Tibial nerve (tissue), 4 donors: Measurements from ENCODE around the gene AP3S2. TPM values are rescaled to one million over a fixed set of nuclear protein-coding genes. Genes with fewer than 3 reads are reported as not detected.

Source experiments
- DNase-seq, 2 donors: peaks; one replicate each; pipeline ENCODE4 v3.0.0-alpha.2; 2019; ENCODE audit warnings: low spot score in 2 of 2
- H3K27ac ChIP-seq, 4 donors: fragments of 200-600 bp; sonication (generic) in 3 of 4; one replicate each; pipeline ENCODE4 v1.5.1; 2017 to 2019; ENCODE audit warnings: mild to moderate bottlenecking in 1 of 4
- H3K27me3 ChIP-seq, 2 donors: fragments of 200-600 bp; sonication (generic) in 1 of 2; one replicate each; pipeline versions ENCODE4 v1.5.1 to v1.6.0; 2017 to 2019
- H3K36me3 ChIP-seq, 3 donors: fragments of 200-600 bp; sonication (generic); one replicate each; pipeline ENCODE4 v1.5.1; 2018 to 2019
- H3K4me1 ChIP-seq, 4 donors: fragments of 200-600 bp; sonication (generic) in 3 of 4; one replicate each; pipeline ENCODE4 v1.5.1; 2017 to 2019
- H3K4me3 ChIP-seq, 4 donors: fragments of 200-600 bp; sonication (generic) in 3 of 4; one replicate each; pipeline ENCODE4 v1.5.1; 2017 to 2019; ENCODE audit warnings: mild to moderate bottlenecking in 1 of 4, moderate library complexity in 1 of 4
- H3K9me3 ChIP-seq, 4 donors: fragments of 200-600 bp; sonication (generic) in 3 of 4; one replicate each; pipeline ENCODE4 v1.5.1; 2017 to 2019
- CTCF ChIP-seq, 5 experiments: fragments of 200-600 bp in 3 of 5; fragments of 450-650 bp in 2 of 5; sonication (generic) in 3 of 5; IDR thresholded peaks; one replicate each; pipeline ENCODE4 v1.5.1; 2016 to 2019; ENCODE audit warnings: antibody characterized with exemption in 5 of 5, mild to moderate bottlenecking in 3 of 5, moderate library complexity in 2 of 5
- EP300 ChIP-seq, 2 donors: sonication (generic); formaldehyde crosslinking; IDR thresholded peaks; one replicate each; pipeline ENCODE4 v1.6.1; 2017; ENCODE audit warnings: antibody characterized with exemption in 2 of 2, mild to moderate bottlenecking in 1 of 2
- POLR2A ChIP-seq, 2 donors: fragments of 450-650 bp; IDR thresholded peaks; one replicate each; pipeline ENCODE4 v1.6.1; 2017; ENCODE audit warnings: antibody characterized with exemption in 2 of 2, mild to moderate bottlenecking in 2 of 2, moderate library complexity in 2 of 2
- WGBS, 2 donors: methylation state at CpG; one replicate each; pipeline ENCODE4 v1.1.5; 2018; 5-methylcytosine and 5-hydroxymethylcytosine counted together
- small RNA-seq: library from RNA; depleted of rRNA; stranded (forward); fragments of <200 nt; gene quantifications from one replicate; pipeline ENCODE3, GENCODE V24; 2016
- total RNA-seq, 4 donors: library from RNA; depleted of rRNA; stranded (reverse); fragments of >200 nt; gene quantifications; one replicate each; pipeline ENCODE4 v1.1.0, GENCODE V29; 2016

AP3S2 gene
- total RNA-seq, 4 donors from 2014 or later, result 49.2 to 61.4 (median 52.2) TPM

GRCh38 chr15:89781891-89782618, 111.7 kb downstream of the AP3S2 start:
- no peak overlapping the region for H3K27ac ChIP-seq
- TF ChIP-seq POLR2A (IDR thresholded peaks at IDR 0.05), result no peak
- no peak for TF ChIP-seq CTCF (IDR thresholded peaks at IDR 0.05)
- no peak for TF ChIP-seq EP300 (IDR thresholded peaks at IDR 0.05)
- 75 to 78% methylated on average over 15 of the region's 15 CpGs for WGBS, 2 donors
- peaks cover 0 to 11% (median 0%) of the 10 kb centered on the region in 3 donors for H3K36me3 ChIP-seq
- no peaks in the 10 kb centered on the region for H3K27me3 ChIP-seq
- no peaks in the 10 kb centered on the region for H3K9me3 ChIP-seq
- H3K4me3 ChIP-seq, result no peak overlapping the region
- no peak for DNase-seq
- peaks cover 0 to 4% (median 0%) of the 10 kb centered on the region in 4 donors for H3K4me1 ChIP-seq

GRCh38 chr15:89781055-89781454, 112.7 kb downstream of the AP3S2 start:
- WGBS, 2 donors, result 59 to 67% methylated on average over 6 of the region's 6 CpGs
- Histone ChIP-seq H3K27ac (no peak overlapping the region), H3K27me3 (no peaks in the 10 kb centered on the region), H3K36me3 (peaks cover 0 to 11% (median 0%) of the 10 kb centered on the region in 3 donors), H3K4me1 (peaks cover 0 to 14% (median 5%) of the 10 kb centered on the region in 4 donors), H3K4me3 (no peak overlapping the region), H3K9me3 (no peaks in the 10 kb centered on the region)
- DNase-seq, result no peak
- TF ChIP-seq POLR2A (IDR thresholded peaks at IDR 0.05) (no peak), EP300 (IDR thresholded peaks at IDR 0.05) (no peak), CTCF (IDR thresholded peaks at IDR 0.05) (no peak)

GRCh38 chr15:89780601-89781000, 113.2 kb downstream of the AP3S2 start:
- WGBS, 2 donors, result 81 to 85% methylated on average over 6 of the region's 6 CpGs
- DNase-seq, result no peak

More at GRCh38 chr15:89780601-89781000, 113.2 kb downstream of the AP3S2 start:
- Histone ChIP-seq H3K4me1 (peaks cover 0 to 18% (median 6%) of the 10 kb centered on the region in 4 donors), H3K9me3 (no peaks in the 10 kb centered on the region), H3K4me3 (no peak overlapping the region), H3K36me3 (peaks cover 0 to 11% (median 0%) of the 10 kb centered on the region in 3 donors), H3K27me3 (no peaks in the 10 kb centered on the region), H3K27ac (no peak overlapping the region)
- TF ChIP-seq POLR2A (IDR thresholded peaks at IDR 0.05) (no peak), CTCF (IDR thresholded peaks at IDR 0.05) (no peak), EP300 (IDR thresholded peaks at IDR 0.05) (no peak)

Small RNAs within 50 kb of the gene (small RNA-seq; reads per million reads assigned to genes)
- not detected for gene MIR5009
- not detected for gene MIR5094
- not detected for gene RNU6-1111P
- gene RNU7-111P, result not detected

Other genes starting within 250 kb of the AP3S2 start
- 10 to 100 TPM in 3 of 4 donors, 1 to 10 TPM in 1; 7.2 to 41.1 (median 20.8) TPM for gene KIF7, start 238.5 kb downstream of the AP3S2 start, total RNA-seq
- gene PLIN1, start 214.6 kb downstream of the AP3S2 start, total RNA-seq, result 100 to 1,000 TPM; 144 to 392 (median 300) TPM
- gene PEX11A, start 203.2 kb downstream of the AP3S2 start, total RNA-seq, result 10 to 100 TPM in 2 of 4 donors, 1 to 10 TPM in 2; 7.2 to 15.5 (median 9.7) TPM
- under 1 TPM in 2 of 4 donors, not detected in 2; 0.21 to 0.39 TPM for gene WDR93, start 203.2 kb downstream of the AP3S2 start, total RNA-seq
- gene MESP1, start 142.7 kb downstream of the AP3S2 start, total RNA-seq, result 10 to 100 TPM in 1 of 4 donors, 1 to 10 TPM in 3; 3.5 to 10.5 (median 6.2) TPM
- gene MESP2, start 117.7 kb downstream of the AP3S2 start, total RNA-seq, result 1 to 10 TPM in 1 of 4 donors, not detected in 3; 1.5 TPM
- gene ANPEP, start 79.1 kb downstream of the AP3S2 start, total RNA-seq, result 10 to 100 TPM; 47.2 to 79.2 (median 72.1) TPM
- 10 to 100 TPM; 21.0 to 32.6 (median 25.6) TPM for gene ARPIN, start 19.0 kb upstream of the AP3S2 start, total RNA-seq
- gene ZNF710, start 107.3 kb upstream of the AP3S2 start, total RNA-seq, result 10 to 100 TPM in 3 of 4 donors, 1 to 10 TPM in 1; 9.0 to 15.6 (median 11.2) TPM
- gene IDH2, start 208.5 kb upstream of the AP3S2 start, total RNA-seq, result 10 to 100 TPM; 15.7 to 41.4 (median 20.3) TPM